ENCODE data around the gene SV2C. TPM values are rescaled to one million over a fixed set of nuclear protein-coding genes. Genes with fewer than 3 reads are reported as not detected.
"Not testable (repeated sequence)": the region's sequence is repeated elsewhere in the genome, so short reads cannot be mapped to it uniquely, and the experiment has no call there.

Gene SV2C
- total RNA-seq, 4 donors from 2014 or later: 0.18 to 0.85 (median 0.27) TPM; not detected in 1

DNA sequence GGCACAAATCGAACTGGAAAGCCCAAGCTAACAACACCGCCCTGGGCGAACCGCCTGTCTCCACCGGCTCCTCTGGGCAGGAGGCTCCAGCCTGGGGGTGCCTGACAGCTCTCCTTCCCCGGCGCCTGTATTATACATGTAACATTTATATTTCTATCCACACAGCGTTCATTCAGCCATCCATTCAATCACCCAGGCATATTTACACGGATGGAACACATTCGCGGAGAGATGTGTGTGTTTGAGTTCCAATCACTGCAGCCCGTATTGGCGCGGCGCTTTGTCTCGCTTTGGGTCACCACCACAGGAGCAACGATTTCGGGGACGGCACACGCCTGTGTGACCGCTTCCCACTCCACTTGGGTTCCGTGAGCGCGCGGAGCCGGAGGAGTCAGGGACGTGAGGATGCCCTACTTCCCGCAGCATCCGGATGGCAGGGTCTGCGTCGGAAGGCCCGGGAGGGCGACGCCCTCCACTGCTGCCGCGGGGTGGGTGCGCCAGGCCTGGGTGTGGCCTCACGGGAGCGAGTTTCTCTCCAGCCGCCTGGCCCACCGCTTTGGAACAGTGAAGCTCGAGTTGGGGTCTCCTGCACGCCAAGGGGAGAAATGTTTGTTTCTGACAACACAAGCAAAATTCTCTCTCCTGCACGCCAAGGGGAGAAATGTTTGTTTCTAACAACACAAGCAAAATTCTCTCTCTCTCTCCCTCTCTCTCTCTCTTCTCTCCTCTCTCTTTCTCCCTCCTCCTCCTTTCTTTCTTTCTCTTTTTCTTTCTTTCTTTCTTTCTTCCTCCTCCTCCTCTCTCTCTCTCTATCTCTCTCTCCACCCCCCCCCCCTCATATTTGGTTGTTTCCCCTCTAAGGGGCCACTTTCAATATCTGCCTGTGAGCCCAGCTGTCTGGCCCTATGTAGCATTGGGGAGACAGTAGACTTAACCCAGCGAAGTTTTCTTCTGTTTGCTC, 1.1 kb upstream of the SV2C start:
- Histone ChIP-seq H3K4me3 (no peak overlapping the region), H3K4me1 (peaks cover 0 to 28% (median 4%) of the 10 kb centered on the region in 4 donors), H3K27me3 (peaks cover 0 to 23% of the 10 kb centered on the region in 2 donors), H3K9me3 (no peaks in the 10 kb centered on the region), H3K36me3 (no peaks in the 10 kb centered on the region), H3K27ac (no peak overlapping the region)
- DNase-seq: no peak
- TF ChIP-seq POLR2A (IDR thresholded peaks at IDR 0.05): no peak
- TF ChIP-seq, protein P1, sequence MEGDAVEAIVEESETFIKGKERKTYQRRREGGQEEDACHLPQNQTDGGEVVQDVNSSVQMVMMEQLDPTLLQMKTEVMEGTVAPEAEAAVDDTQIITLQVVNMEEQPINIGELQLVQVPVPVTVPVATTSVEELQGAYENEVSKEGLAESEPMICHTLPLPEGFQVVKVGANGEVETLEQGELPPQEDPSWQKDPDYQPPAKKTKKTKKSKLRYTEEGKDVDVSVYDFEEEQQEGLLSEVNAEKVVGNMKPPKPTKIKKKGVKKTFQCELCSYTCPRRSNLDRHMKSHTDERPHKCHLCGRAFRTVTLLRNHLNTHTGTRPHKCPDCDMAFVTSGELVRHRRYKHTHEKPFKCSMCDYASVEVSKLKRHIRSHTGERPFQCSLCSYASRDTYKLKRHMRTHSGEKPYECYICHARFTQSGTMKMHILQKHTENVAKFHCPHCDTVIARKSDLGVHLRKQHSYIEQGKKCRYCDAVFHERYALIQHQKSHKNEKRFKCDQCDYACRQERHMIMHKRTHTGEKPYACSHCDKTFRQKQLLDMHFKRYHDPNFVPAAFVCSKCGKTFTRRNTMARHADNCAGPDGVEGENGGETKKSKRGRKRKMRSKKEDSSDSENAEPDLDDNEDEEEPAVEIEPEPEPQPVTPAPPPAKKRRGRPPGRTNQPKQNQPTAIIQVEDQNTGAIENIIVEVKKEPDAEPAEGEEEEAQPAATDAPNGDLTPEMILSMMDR (IDR thresholded peaks at IDR 0.05): no peak

- peaks cover 0 to 23% of the 10 kb centered on the region in 2 donors for H3K27me3 ChIP-seq
Measured at GRCh38 chr5:76083555-76084495, 642 bp downstream of the SV2C start.

DNA sequence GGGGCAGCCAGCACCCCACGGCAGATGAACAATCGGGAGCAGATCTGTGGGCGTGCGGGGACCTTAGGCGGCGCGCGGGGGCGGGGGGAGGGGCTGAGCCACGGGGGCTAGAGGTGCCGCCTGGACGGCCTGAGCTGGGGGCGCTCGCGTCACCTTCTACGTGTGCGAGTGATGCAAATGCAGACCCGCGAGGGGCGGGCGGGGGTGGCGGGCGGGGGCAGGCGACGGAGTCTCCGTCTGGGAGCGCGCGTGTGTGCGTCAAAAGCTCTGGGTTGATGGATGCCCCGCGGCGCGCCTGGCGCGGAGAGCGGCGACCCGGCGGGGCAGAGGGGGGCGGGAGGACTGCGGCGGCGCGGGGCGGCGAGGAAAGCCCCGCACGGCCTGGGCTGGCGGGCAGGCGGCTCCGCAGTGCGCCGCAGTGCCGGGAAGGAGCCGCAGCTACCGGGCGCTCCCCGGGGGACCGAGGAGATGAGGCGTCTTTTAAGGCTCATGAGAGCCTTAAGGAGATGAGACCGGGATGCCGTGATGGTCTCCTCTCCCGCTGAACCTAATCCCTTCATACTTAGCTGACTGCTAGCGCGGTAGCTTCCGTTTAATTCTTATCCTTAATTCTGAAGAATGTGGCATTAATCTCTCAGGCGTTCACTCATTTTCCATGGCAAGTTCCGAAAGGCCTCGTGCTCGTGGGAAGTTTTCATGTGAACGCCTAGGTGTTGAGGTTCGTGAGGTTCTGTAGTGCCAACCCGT, 1.5 kb downstream of the SV2C start:
- H3K27me3 ChIP-seq: peaks cover 0 to 23% of the 10 kb centered on the region in 2 donors
- TF ChIP-seq, protein P1 (IDR thresholded peaks at IDR 0.05): no peak
- TF ChIP-seq POLR2A (IDR thresholded peaks at IDR 0.05): no peak

More at GRCh38 chr5:76083555-76084495, 642 bp downstream of the SV2C start:
- Histone ChIP-seq H3K4me1 (peaks cover 0 to 28% (median 4%) of the 10 kb centered on the region in 4 donors), H3K27ac (no peak overlapping the region), H3K4me3 (peak overlapping the region in 2 of 4 donors; percentile 9 to 38), H3K9me3 (no peaks in the 10 kb centered on the region), H3K36me3 (no peaks in the 10 kb centered on the region)
- DNase-seq: no peak
- TF ChIP-seq, protein P1 (IDR thresholded peaks at IDR 0.05): no peak
- no peak for TF ChIP-seq POLR2A (IDR thresholded peaks at IDR 0.05)

GRCh38 chr5:76085243-76085579, 2.0 kb downstream of the SV2C start:
- H3K4me3 ChIP-seq: no peak overlapping the region
- H3K9me3 ChIP-seq: no peaks in the 10 kb centered on the region
- H3K36me3 ChIP-seq: no peaks in the 10 kb centered on the region
- peaks cover 0 to 23% of the 10 kb centered on the region in 2 donors for H3K27me3 ChIP-seq
- no peak for TF ChIP-seq POLR2A (IDR thresholded peaks at IDR 0.05)
- TF ChIP-seq, protein P1 (IDR thresholded peaks at IDR 0.05): no peak
- peaks cover 0 to 28% (median 4%) of the 10 kb centered on the region in 4 donors for H3K4me1 ChIP-seq
- no peak for DNase-seq
- no peak overlapping the region for H3K27ac ChIP-seq

More for the DNA sequence above, 1.5 kb downstream of the SV2C start:
- Histone ChIP-seq H3K4me1 (peaks cover 0 to 28% (median 4%) of the 10 kb centered on the region in 4 donors), H3K36me3 (no peaks in the 10 kb centered on the region), H3K27ac (no peak overlapping the region), H3K4me3 (peak overlapping the region in 2 of 4 donors; percentile 3 to 23), H3K9me3 (no peaks in the 10 kb centered on the region)
- DNase-seq: no peak

DNA sequence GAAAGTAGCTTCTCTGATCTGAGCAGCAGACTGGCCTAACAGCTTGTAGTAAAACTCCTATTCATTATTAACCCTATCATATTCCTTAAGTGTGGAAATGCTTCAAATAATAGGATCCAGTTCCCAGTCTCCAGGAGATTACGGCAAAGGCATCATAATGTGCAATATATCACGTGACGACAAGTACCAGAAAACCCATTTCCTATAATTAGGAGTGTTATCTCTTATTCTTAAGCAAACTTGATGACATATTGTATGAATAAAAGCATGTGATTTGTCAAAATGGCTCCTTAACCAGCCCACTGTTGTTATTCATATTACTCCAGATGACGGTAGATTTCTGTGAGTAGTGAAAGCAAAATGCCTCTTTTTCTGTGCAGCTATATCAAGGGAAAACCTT, 2.9 kb downstream of the SV2C start:
- no peak overlapping the region for H3K27ac ChIP-seq
- no peak for TF ChIP-seq POLR2A (IDR thresholded peaks at IDR 0.05)
- TF ChIP-seq, protein P1 (IDR thresholded peaks at IDR 0.05): no peak
- H3K27me3 ChIP-seq: peaks cover 0 to 23% of the 10 kb centered on the region in 2 donors
- no peaks in the 10 kb centered on the region for H3K9me3 ChIP-seq
- peaks cover 0 to 28% (median 4%) of the 10 kb centered on the region in 4 donors for H3K4me1 ChIP-seq
- H3K4me3 ChIP-seq: no peak overlapping the region
- DNase-seq: no peak
- no peaks in the 10 kb centered on the region for H3K36me3 ChIP-seq

GRCh38 chr5:76089156-76089555, 6.0 kb downstream of the SV2C start:
- H3K4me3 ChIP-seq, H3K27me3 ChIP-seq, H3K4me1 ChIP-seq, DNase-seq, H3K36me3 ChIP-seq, H3K27ac ChIP-seq, H3K9me3 ChIP-seq: not testable (repeated sequence)
